A549 (cell line): ENCODE data around the gene GHR. TPM values are rescaled to one million over a fixed set of nuclear protein-coding genes. Genes with fewer than 3 reads are reported as not detected.

Experiments
- ATAC-seq, 2 experiments: fragments of 200-7000 bp in 1 of 2; fragments of >200 bp in 1 of 2; cut with Nextera tagmentation in 1 of 2; cut with Tn5 transposase in 1 of 2; 3 replicates each; pipeline versions ENCODE4 v1.8.0 to v1.9.1; 2018 to 2020; ENCODE audit warnings: mild to moderate bottlenecking in 1 of 2, moderate library complexity in 1 of 2
- CTCF ChIA-PET: fragments of 300-600 bp; sonication (Branson Sonifier 250); formaldehyde crosslinking; extraction: SDS; loops from one replicate; lab custom pipeline; 2021; ENCODE audit warnings: antibody characterized with exemption, inconsistent platforms; lab: Yijun Ruan, JAX
- POLR2A ChIA-PET: fragments of 350-600 bp; formaldehyde crosslinking; extraction: SDS; loops from one replicate; lab custom pipeline; 2021; ENCODE audit warnings: antibody characterized with exemption, inconsistent platforms; lab: Yijun Ruan, JAX
- DNase-seq, 2 experiments: peaks; one replicate each; pipeline versions ENCODE4 v3.0.0 to v3.0.0-alpha.2; 2011 to 2016; ENCODE audit warnings: low read depth in 1 of 2, low spot score in 1 of 2
- FAIRE-seq: peaks from 2 replicates; lab custom pipeline; 2011; peaks lifted over from hg19 to GRCh38; lab: Jason Lieb, UNC
- H3K27ac ChIP-seq, 2 experiments: fragments of >200 bp; sonication (Bioruptor Twin); formaldehyde crosslinking; 3 replicates each; pipeline ENCODE4 v1.5.1; 2016 to 2017
- H3K4me1 ChIP-seq: fragments of >200 bp; sonication (Bioruptor Twin); formaldehyde crosslinking; 3 replicates; pipeline ENCODE4 v1.6.1; 2016
- H3K4me2 ChIP-seq: fragments of >200 bp; sonication (Bioruptor Twin); formaldehyde crosslinking; 3 replicates; pipeline ENCODE4 v1.6.1; 2016
- H3K4me3 ChIP-seq: fragments of >200 bp; sonication (Bioruptor Twin); formaldehyde crosslinking; 3 replicates; pipeline ENCODE4 v1.5.1; 2016
- H3K9me3 ChIP-seq: fragments of >200 bp; sonication (Bioruptor Twin); formaldehyde crosslinking; 3 replicates; pipeline ENCODE4 v1.6.1; 2016
- CBX2 ChIP-seq: fragments of 200-600 bp; sonication (generic); IDR thresholded peaks from 2 replicates; pipeline ENCODE4 v1.6.1; 2016; ENCODE audit warnings: low read depth, mild to moderate bottlenecking, borderline replicate concordance
- CHD2 ChIP-seq: fragments of 150-350 bp; IDR thresholded peaks from 2 replicates; pipeline ENCODE4 v1.6.1; 2014; ENCODE audit warnings: low read length; ENCODE audit not compliant: partially characterized antibody
- EHMT2 ChIP-seq: fragments of 200-600 bp; sonication (generic); IDR thresholded peaks from 2 replicates; pipeline ENCODE4 v1.6.1; 2016; ENCODE audit warnings: antibody characterized with exemption, low read depth, mild to moderate bottlenecking, moderate library complexity
- EP300 ChIP-seq, 2 experiments: fragments of >200 bp; sonication (Bioruptor Twin); formaldehyde crosslinking; IDR thresholded peaks; 2 replicates in 1 of 2; 3 replicates in 1 of 2; pipeline ENCODE4 v1.6.1; 2016 to 2017
- FOXS1 ChIP-seq: fragments of 250-450 bp; sonication (Bioruptor Pico); IDR thresholded peaks from 2 replicates; pipeline ENCODE4 v1.5.0; 2020; ENCODE audit warnings: mild to moderate bottlenecking, moderate library complexity
- GATA3 ChIP-seq: IDR thresholded peaks from 2 replicates; pipeline ENCODE4 v1.6.1; 2012; ENCODE audit warnings: borderline replicate concordance
- HDAC2 ChIP-seq: fragments of 200-600 bp; sonication (generic); IDR thresholded peaks from 2 replicates; pipeline ENCODE4 v1.6.1; 2016
- HEYL ChIP-seq: fragments of 250-450 bp; sonication (Bioruptor Pico); IDR thresholded peaks from 2 replicates; pipeline ENCODE4 v1.8.0; 2021; ENCODE audit warnings: mild to moderate bottlenecking, moderate library complexity
- HOXB13 ChIP-seq: fragments of 250-450 bp; sonication (Bioruptor Pico); IDR thresholded peaks from 2 replicates; pipeline ENCODE4 v1.5.0; 2020; ENCODE audit warnings: low read depth, mild to moderate bottlenecking, moderate library complexity
- KDM5A ChIP-seq: fragments of 200-600 bp; sonication (generic); IDR thresholded peaks from 2 replicates; pipeline ENCODE4 v1.6.1; 2016; ENCODE audit warnings: antibody characterized with exemption, mild to moderate bottlenecking
- MAZ ChIP-seq: fragments of 150-350 bp; IDR thresholded peaks from 2 replicates; pipeline ENCODE4 v1.6.1; 2014; ENCODE audit warnings: antibody characterized with exemption, low read depth, low read length, borderline replicate concordance
- NFE2L2 ChIP-seq: fragments of 150-350 bp; conservative IDR thresholded peaks from 2 replicates; pipeline ENCODE4 v1.6.1; 2014; ENCODE audit warnings: low read length
- PBX3 ChIP-seq: IDR thresholded peaks from 2 replicates; pipeline ENCODE4 v1.6.1; 2012
- PHF8 ChIP-seq: fragments of 200-600 bp; sonication (generic); IDR thresholded peaks from 2 replicates; pipeline ENCODE4 v1.6.1; 2016; ENCODE audit warnings: low read depth, mild to moderate bottlenecking, antibody characterized with exemption, moderate library complexity, borderline replicate concordance
- RAD21 ChIP-seq, 2 experiments: fragments of >200 bp in 1 of 2; sonication (Bioruptor Twin) in 1 of 2; formaldehyde crosslinking in 1 of 2; IDR thresholded peaks in 1 of 2; conservative IDR thresholded peaks in 1 of 2; 2 replicates in 1 of 2; 3 replicates in 1 of 2; pipeline ENCODE4 v1.6.1; 2012 to 2018; ENCODE audit warnings: inconsistent platforms in 1 of 2
- RFX5 ChIP-seq: fragments of 450-650 bp; IDR thresholded peaks from 2 replicates; pipeline ENCODE4 v1.7.1; 2014; ENCODE audit warnings: antibody characterized with exemption, mild to moderate bottlenecking, moderate library complexity
- SMC3 ChIP-seq: fragments of >200 bp; sonication (Bioruptor Twin); formaldehyde crosslinking; IDR thresholded peaks from 3 replicates; pipeline ENCODE4 v1.6.1; 2018; ENCODE audit warnings: inconsistent platforms
- SREBF2 ChIP-seq: fragments of 450-650 bp; IDR thresholded peaks from 2 replicates; pipeline ENCODE4 v1.6.1; 2014; ENCODE audit warnings: mild to moderate bottlenecking, moderate library complexity
- TFCP2L1 ChIP-seq: fragments of 250-450 bp; sonication (Bioruptor Pico); IDR thresholded peaks from 2 replicates; pipeline ENCODE4 v1.5.0; 2021; ENCODE audit warnings: mild to moderate bottlenecking
- TP53 ChIP-seq: fragments of 250-450 bp; sonication (Bioruptor Pico); IDR thresholded peaks from 2 replicates; pipeline ENCODE4 v1.5.0; 2021; ENCODE audit warnings: mild to moderate bottlenecking, moderate library complexity
- ZFP36 ChIP-seq: fragments of 450-650 bp; IDR thresholded peaks from 2 replicates; pipeline ENCODE4 v1.6.1; 2014; ENCODE audit warnings: borderline replicate concordance; ENCODE audit not compliant: partially characterized antibody
- ZNF302 ChIP-seq: fragments of 250-450 bp; sonication (Bioruptor Pico); IDR thresholded peaks from 2 replicates; pipeline ENCODE4 v1.9.0; 2021; ENCODE audit warnings: inconsistent platforms, mild to moderate bottlenecking, moderate library complexity
- WGBS: methylation state at CpG from one replicate; pipeline ENCODE4 v1.1.6; 2017; ENCODE audit errors: missing lambda C conversion rate; 5-methylcytosine and 5-hydroxymethylcytosine counted together
- polyA plus RNA-seq, 4 experiments: library from polyadenylated mRNA; depleted of rRNA in 3 of 4; stranded (reverse); fragments of >200 nt; fragmentation: RNase III in 1 of 4; extraction: RNeasy Plus Mini Kit Qiagen cat#74134 plus additional on column Dnase treatment in 1 of 4; gene quantifications; 2 replicates in 3 of 4; 3 replicates in 1 of 4; pipeline ENCODE4 v1.2.3, GENCODE V29; 2011 to 2017
- TF ChIP-seq, protein P1 (sequence below): fragments of 250-450 bp; sonication (Bioruptor Pico); IDR thresholded peaks from 2 replicates; pipeline ENCODE4 v1.5.0; 2020; ENCODE audit warnings: low read depth, mild to moderate bottlenecking, moderate library complexity
- TF ChIP-seq, protein P2 (sequence below): fragments of 150-350 bp; IDR thresholded peaks from 2 replicates; pipeline ENCODE4 v1.6.1; 2014; ENCODE audit warnings: low read depth, mild to moderate bottlenecking, low read length
- TF ChIP-seq, protein P3 (sequence below): IDR thresholded peaks from 2 replicates; pipeline ENCODE4 v1.6.1; 2012; ENCODE audit warnings: low read depth, borderline replicate concordance
- TF ChIP-seq, protein P4 (sequence below): fragments of 250-450 bp; sonication (Bioruptor Pico); IDR thresholded peaks from 2 replicates; pipeline ENCODE4 v1.5.0; 2021; ENCODE audit warnings: mild to moderate bottlenecking, moderate library complexity, borderline replicate concordance

The GHR gene
- polyA plus RNA-seq, 2 of the 4 experiments (the other 2 are of a cell fraction) = 0.05 TPM; not detected in 1

DNA sequence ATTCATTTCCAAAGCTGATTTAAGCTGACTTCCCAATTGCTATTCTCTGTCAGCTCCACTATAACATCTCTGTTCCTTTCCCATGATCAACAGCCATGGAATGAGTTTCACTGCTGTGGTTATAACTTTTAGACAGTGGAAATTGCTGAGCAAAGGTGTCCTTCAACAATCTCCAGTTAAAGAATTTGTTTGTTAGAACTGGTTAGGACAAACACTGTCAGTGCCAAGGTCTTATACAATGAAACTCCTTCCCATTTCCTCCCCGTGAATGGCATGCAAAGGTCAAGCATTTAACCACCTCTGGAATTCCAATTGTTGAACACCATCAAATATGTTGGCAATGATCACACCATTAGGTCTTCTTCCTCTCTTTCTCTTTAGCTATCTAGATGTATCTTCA is 45.7 kb upstream of the GHR start:
- no peaks in the 10 kb centered on the region for H3K4me1 ChIP-seq
- ChIA-PET CTCF (no interaction called here), POLR2A (no interaction called here)
- 0% methylated on average over 1 of the region's 1 CpG for WGBS
- no peaks in the 10 kb centered on the region for H3K9me3 ChIP-seq
- H3K4me3 ChIP-seq = no peak overlapping the region
- DNase-seq = no peak
- no peak overlapping the region for H3K4me2 ChIP-seq
- no peak for ATAC-seq
- H3K27ac ChIP-seq = no peak overlapping the region
- FAIRE-seq = no peak
- TF ChIP-seq SREBF2 (no peak), EHMT2 (no peak), TP53 (CRISPR knock-in tag) (no peak), NFE2L2 (no peak), HOXB13 (CRISPR knock-in tag) (no peak), EP300 (IDR thresholded peaks at IDR 0.05) (no peak), PBX3 (no peak), TFCP2L1 (CRISPR knock-in tag) (no peak), MAZ (no peak), RAD21 (conservative IDR thresholded peaks at IDR 0.05 in 1 of 2, IDR thresholded peaks at IDR 0.05 in 1 of 2) (no peak), FOXS1 (CRISPR knock-in tag) (no peak), HDAC2 (no peak), KDM5A (no peak)
- TF ChIP-seq, protein P1, sequence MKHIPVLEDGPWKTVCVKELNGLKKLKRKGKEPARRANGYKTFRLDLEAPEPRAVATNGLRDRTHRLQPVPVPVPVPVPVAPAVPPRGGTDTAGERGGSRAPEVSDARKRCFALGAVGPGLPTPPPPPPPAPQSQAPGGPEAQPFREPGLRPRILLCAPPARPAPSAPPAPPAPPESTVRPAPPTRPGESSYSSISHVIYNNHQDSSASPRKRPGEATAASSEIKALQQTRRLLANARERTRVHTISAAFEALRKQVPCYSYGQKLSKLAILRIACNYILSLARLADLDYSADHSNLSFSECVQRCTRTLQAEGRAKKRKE (CRISPR knock-in tag) = no peak
- TF ChIP-seq, protein P2, sequence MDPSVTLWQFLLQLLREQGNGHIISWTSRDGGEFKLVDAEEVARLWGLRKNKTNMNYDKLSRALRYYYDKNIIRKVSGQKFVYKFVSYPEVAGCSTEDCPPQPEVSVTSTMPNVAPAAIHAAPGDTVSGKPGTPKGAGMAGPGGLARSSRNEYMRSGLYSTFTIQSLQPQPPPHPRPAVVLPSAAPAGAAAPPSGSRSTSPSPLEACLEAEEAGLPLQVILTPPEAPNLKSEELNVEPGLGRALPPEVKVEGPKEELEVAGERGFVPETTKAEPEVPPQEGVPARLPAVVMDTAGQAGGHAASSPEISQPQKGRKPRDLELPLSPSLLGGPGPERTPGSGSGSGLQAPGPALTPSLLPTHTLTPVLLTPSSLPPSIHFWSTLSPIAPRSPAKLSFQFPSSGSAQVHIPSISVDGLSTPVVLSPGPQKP = no peak
- TF ChIP-seq, protein P3, sequence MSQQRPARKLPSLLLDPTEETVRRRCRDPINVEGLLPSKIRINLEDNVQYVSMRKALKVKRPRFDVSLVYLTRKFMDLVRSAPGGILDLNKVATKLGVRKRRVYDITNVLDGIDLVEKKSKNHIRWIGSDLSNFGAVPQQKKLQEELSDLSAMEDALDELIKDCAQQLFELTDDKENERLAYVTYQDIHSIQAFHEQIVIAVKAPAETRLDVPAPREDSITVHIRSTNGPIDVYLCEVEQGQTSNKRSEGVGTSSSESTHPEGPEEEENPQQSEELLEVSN = no peak
- TF ChIP-seq, protein P4, sequence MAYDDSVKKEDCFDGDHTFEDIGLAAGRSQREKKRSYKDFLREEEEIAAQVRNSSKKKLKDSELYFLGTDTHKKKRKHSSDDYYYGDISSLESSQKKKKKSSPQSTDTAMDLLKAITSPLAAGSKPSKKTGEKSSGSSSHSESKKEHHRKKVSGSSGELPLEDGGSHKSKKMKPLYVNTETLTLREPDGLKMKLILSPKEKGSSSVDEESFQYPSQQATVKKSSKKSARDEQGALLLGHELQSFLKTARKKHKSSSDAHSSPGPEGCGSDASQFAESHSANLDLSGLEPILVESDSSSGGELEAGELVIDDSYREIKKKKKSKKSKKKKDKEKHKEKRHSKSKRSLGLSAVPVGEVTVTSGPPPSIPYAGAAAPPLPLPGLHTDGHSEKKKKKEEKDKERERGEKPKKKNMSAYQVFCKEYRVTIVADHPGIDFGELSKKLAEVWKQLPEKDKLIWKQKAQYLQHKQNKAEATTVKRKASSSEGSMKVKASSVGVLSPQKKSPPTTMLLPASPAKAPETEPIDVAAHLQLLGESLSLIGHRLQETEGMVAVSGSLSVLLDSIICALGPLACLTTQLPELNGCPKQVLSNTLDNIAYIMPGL (CRISPR knock-in tag) = no peak

- FAIRE-seq (no peak), DNase-seq (no peak), ATAC-seq (no peak)
- no peak overlapping the region for H3K4me3 ChIP-seq
- TF ChIP-seq TP53 (CRISPR knock-in tag) = no peak
- TF ChIP-seq, protein P3 = no peak
- H3K4me1 ChIP-seq = no peaks in the 10 kb centered on the region
- ChIA-PET POLR2A (no interaction called here), CTCF (no interaction called here)
- H3K9me3 ChIP-seq = no peaks in the 10 kb centered on the region
- WGBS = 52% methylated on average over 2 of the region's 2 CpGs
- no peak overlapping the region for H3K27ac ChIP-seq
- no peak overlapping the region for H3K4me2 ChIP-seq
These were observed 41.3 kb upstream of the GHR start for GRCh38 chr5:42381973-42382372.

DNA sequence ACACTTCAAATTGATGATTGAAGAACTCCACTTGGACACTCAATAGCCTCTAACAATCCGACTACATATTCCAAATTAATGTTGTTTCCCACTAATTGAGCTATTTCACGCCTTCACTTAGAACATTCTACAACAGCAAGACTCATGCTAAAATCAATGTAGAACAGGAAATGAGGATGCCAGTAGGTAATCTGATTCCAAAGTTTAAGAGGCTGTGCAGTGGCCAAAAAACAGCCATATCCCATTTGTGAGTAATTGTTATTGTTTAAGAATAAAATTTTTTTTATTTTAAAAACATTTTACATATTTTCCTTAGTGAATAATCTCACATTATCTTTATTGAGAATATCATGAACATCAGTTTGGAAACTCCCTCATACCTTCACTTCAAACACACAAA is 35.7 kb upstream of the GHR start:
- ChIA-PET CTCF (no interaction called here), POLR2A (no interaction called here)
- no peak overlapping the region for H3K4me3 ChIP-seq
- FAIRE-seq (no peak), DNase-seq (no peak), ATAC-seq (no peak)
- no peak overlapping the region for H3K4me2 ChIP-seq
- H3K4me1 ChIP-seq = no peaks in the 10 kb centered on the region
- 1% methylated on average over 2 of the region's 2 CpGs for WGBS
- H3K27ac ChIP-seq = no peak overlapping the region
- H3K9me3 ChIP-seq = no peaks in the 10 kb centered on the region
- TF ChIP-seq ZFP36 = no peak
- no peak for TF ChIP-seq CBX2
- TF ChIP-seq HEYL (CRISPR knock-in tag) = no peak
- TF ChIP-seq, protein P4 (CRISPR knock-in tag) = no peak
- TF ChIP-seq FOXS1 (CRISPR knock-in tag) = no peak
- no peak for TF ChIP-seq GATA3
- TF ChIP-seq RFX5 = no peak
- TF ChIP-seq PHF8 = no peak
- no peak for TF ChIP-seq SMC3
- no peak for TF ChIP-seq ZNF302 (CRISPR knock-in tag)
- no peak for TF ChIP-seq EP300 (IDR thresholded peaks at IDR 0.05)
- no peak for TF ChIP-seq TFCP2L1 (CRISPR knock-in tag)
- TF ChIP-seq CHD2 = no peak
